Measurements from ENCODE around the gene SDHB. TPM values are rescaled to one million over a fixed set of nuclear protein-coding genes. Genes with fewer than 3 reads are reported as not detected.

Gene SDHB
- total and polyA plus RNA-seq, 2 of the 13 experiments (the other 11 are each of a cell fraction or from before 2014, with no cell fraction given), result 136 to 142 TPM

- no peak overlapping the region for H3K4me3 ChIP-seq (replicated peaks in 1 of 3; ENCODE audit: insufficient read depth in 1 of 3, low read depth in 2 of 3, low read length in 3 of 3)
- DNase-seq (ENCODE audit: low spot score), result no peak
- H3K9me3 ChIP-seq (ENCODE audit: low read length), result no peaks in the 10 kb centered on the region
- H3K27ac ChIP-seq (ENCODE audit: extremely low read length, insufficient read depth, low read length), result no peak overlapping the region
- no TSS peak for BruUV-seq (replicated peaks)
- no peaks in the 10 kb centered on the region for H3K36me3 ChIP-seq (replicated peaks in 1 of 2; ENCODE audit: control insufficient read depth in 1 of 2, insufficient read depth in 2 of 2, low read length in 2 of 2)
- peaks cover 1 to 18% of the 10 kb centered on the region in 2 experiments; a peak in 2 of 5 replicates for H3K27me3 ChIP-seq (ENCODE audit: control insufficient read depth in 1 of 2, insufficient read depth in 2 of 2, low read length in 2 of 2)
- H4K20me1 ChIP-seq (ENCODE audit: insufficient read depth, low read length), result no peaks in the 10 kb centered on the region
- no peak overlapping the region for H2AFZ ChIP-seq (ENCODE audit: low read length)
- H3K4me2 ChIP-seq (ENCODE audit: low read depth, low read length), result no peak overlapping the region
- H3K9ac ChIP-seq (ENCODE audit: insufficient read depth, low read depth, low read length), result no peak overlapping the region
- no peaks in the 10 kb centered on the region for H3K79me2 ChIP-seq (ENCODE audit: insufficient read depth, low read length)
- in situ Hi-C loops (cut with HindIII; ENCODE audit: extremely low pct_ligation_motif_present, low pct_unique_long_range_greater_than_20kb) (no loop called here), intact Hi-C loops (cut with micrococcal nuclease; ENCODE audit: unreplicated experiment) (loop anchor here (10.0 kb wide), 1 partner anchor 657 kb away; no protein-coding TSS in a partner anchor)
- TF ChIP-seq NFKB2 (CRISPR knock-in tag; IDR thresholded peaks at IDR 0.05; ENCODE audit: borderline replicate concordance), result no peak
- no peak for TF ChIP-seq ZNF432 (CRISPR knock-in tag; IDR thresholded peaks at IDR 0.05; ENCODE audit: borderline replicate concordance)
- FAIRE-seq, result no peak
- no peaks in the 10 kb centered on the region for H3K4me1 ChIP-seq (ENCODE audit: insufficient read depth, low read length)
- ChIA-PET CTCF (ENCODE audit: low intra/inter-chr PET ratio, low total read pairs) (no interaction called here), POLR2A (no interaction called here)
- no peak for ATAC-seq
- WGBS (ENCODE audit: low lambda C conversion rate), result 17% methylated on average over 2 of the region's 2 CpGs
These were observed 27.6 kb upstream of the SDHB start for GRCh38 chr1:17081439-17081838.

- ATAC-seq (no peak), DNase-seq (ENCODE audit: low spot score) (no peak), FAIRE-seq (no peak)
- Histone ChIP-seq H3K27ac (ENCODE audit: extremely low read length, insufficient read depth, low read length) (no peak overlapping the region), H3K36me3 (replicated peaks in 1 of 2; ENCODE audit: control insufficient read depth in 1 of 2, insufficient read depth in 2 of 2, low read length in 2 of 2) (no peaks in the 10 kb centered on the region), H2AFZ (ENCODE audit: low read length) (no peak overlapping the region), H3K4me1 (ENCODE audit: insufficient read depth, low read length) (no peaks in the 10 kb centered on the region), H3K4me3 (replicated peaks in 1 of 3; ENCODE audit: insufficient read depth in 1 of 3, low read depth in 2 of 3, low read length in 3 of 3) (no peak overlapping the region), H3K79me2 (ENCODE audit: insufficient read depth, low read length) (no peaks in the 10 kb centered on the region), H3K9me3 (ENCODE audit: low read length) (no peaks in the 10 kb centered on the region), H3K27me3 (ENCODE audit: control insufficient read depth in 1 of 2, insufficient read depth in 2 of 2, low read length in 2 of 2) (peaks cover 1 to 18% of the 10 kb centered on the region in 2 experiments; a peak in 2 of 5 replicates), H3K9ac (ENCODE audit: insufficient read depth, low read depth, low read length) (no peak overlapping the region), H4K20me1 (ENCODE audit: insufficient read depth, low read length) (no peaks in the 10 kb centered on the region), H3K4me2 (ENCODE audit: low read depth, low read length) (no peak overlapping the region)
- ChIA-PET CTCF (ENCODE audit: low intra/inter-chr PET ratio, low total read pairs) (no interaction called here), POLR2A (no interaction called here)
- WGBS (ENCODE audit: low lambda C conversion rate), result 40% methylated on average over 4 of the region's 4 CpGs
- TF ChIP-seq SIN3B (IDR thresholded peaks at IDR 0.05; ENCODE audit: low read length) (no peak), FOXK1 (CRISPR knock-in tag; IDR thresholded peaks at IDR 0.05; ENCODE audit: borderline replicate concordance, low read depth) (no peak), MATR3 (CRISPR knock-in tag; IDR thresholded peaks at IDR 0.05) (no peak), ZNF18 (CRISPR knock-in tag; IDR thresholded peaks at IDR 0.05; ENCODE audit: insufficient replicate concordance) (no peak), KDM5A (IDR thresholded peaks at IDR 0.05; ENCODE audit: borderline replicate concordance, low read length) (no peak), TEAD2 (CRISPR knock-in tag; IDR thresholded peaks at IDR 0.05) (no peak), ZNF484 (CRISPR knock-in tag; IDR thresholded peaks at IDR 0.05; ENCODE audit: borderline replicate concordance, low read depth) (no peak), BCLAF1 (IDR thresholded peaks at IDR 0.05) (no peak), DDIT3 (CRISPR knock-in tag; IDR thresholded peaks at IDR 0.05) (no peak), ELF4 (CRISPR knock-in tag; IDR thresholded peaks at IDR 0.05; ENCODE audit: borderline replicate concordance) (no peak), SRF (IDR thresholded peaks at IDR 0.05; ENCODE audit: low read depth, low read length) (no peak), JUNB (CRISPR knock-in tag; IDR thresholded peaks at IDR 0.05; ENCODE audit: borderline replicate concordance) (no peak), NCOR1 (IDR thresholded peaks at IDR 0.05; ENCODE audit: borderline replicate concordance, low read length) (no peak)
- no TSS peak for BruUV-seq (replicated peaks)
- in situ Hi-C loops (cut with HindIII; ENCODE audit: extremely low pct_ligation_motif_present, low pct_unique_long_range_greater_than_20kb) (no loop called here), intact Hi-C loops (cut with micrococcal nuclease; ENCODE audit: unreplicated experiment) (loop anchor here (10.0 kb wide), 1 partner anchor 656 kb away; no protein-coding TSS in a partner anchor)
These were observed 27.0 kb upstream of the SDHB start for GRCh38 chr1:17080880-17081279.

Data from HepG2 (cell line).